PC-9 (cell line): Measurements from ENCODE around the gene CDKN1A. TPM values are rescaled to one million over a fixed set of nuclear protein-coding genes. Genes with fewer than 3 reads are reported as not detected.

Experiments
- BruUV-seq: library from RNA; stranded (reverse); fragments of 400-500 nt; replicated peaks from 2 replicates; lab custom pipeline; 2021; lab: Mats Ljungman, UMichigan
- CTCF ChIA-PET: fragments of 300-600 bp; sonication (Branson Sonifier 250); formaldehyde crosslinking; loops from one replicate; lab custom pipeline; 2022; ENCODE audit warnings: antibody characterized with exemption; lab: Charles Lee
- POLR2A ChIA-PET: fragments of 300-600 bp; sonication (Branson Sonifier 250); formaldehyde crosslinking; loops from one replicate; lab custom pipeline; 2022; ENCODE audit warnings: antibody characterized with exemption; ENCODE audit not compliant: unreplicated experiment; lab: Charles Lee
- DNase-seq, 2 experiments: peaks; one replicate each; pipeline versions ENCODE4 v3.0.0 to v3.0.0-alpha.2; 2015 to 2022; ENCODE audit warnings: mixed read lengths in 1 of 2
- H2AFZ ChIP-seq: fragments of 200-600 bp; sonication (generic); 2 replicates; pipeline ENCODE4 v1.8.1; 2017; ENCODE audit warnings: antibody characterized with exemption
- H3F3A ChIP-seq: fragments of 200-600 bp; sonication (generic); 2 replicates; pipeline ENCODE4 v1.8.1; 2017; ENCODE audit warnings: antibody characterized with exemption, mild to moderate bottlenecking, low read depth; ENCODE audit not compliant: insufficient read depth
- H3K27ac ChIP-seq: fragments of 200-600 bp; sonication (generic); 2 replicates; pipeline ENCODE4 v1.6.1; 2016; ENCODE audit warnings: mixed run types
- H3K27me3 ChIP-seq: fragments of 200-600 bp; sonication (generic); 2 replicates; pipeline ENCODE4 v1.6.1; 2016; ENCODE audit warnings: low read depth, mixed run types; ENCODE audit not compliant: insufficient read depth
- H3K36me3 ChIP-seq: fragments of 200-600 bp; sonication (generic); 2 replicates; pipeline ENCODE4 v1.6.1; 2016; ENCODE audit warnings: low read depth, mixed run types
- H3K4me1 ChIP-seq: fragments of 200-600 bp; sonication (generic); replicated peaks from 2 replicates; pipeline ENCODE4 v1.6.1; 2016; ENCODE audit warnings: mixed run types; ENCODE audit not compliant: insufficient read depth
- H3K4me2 ChIP-seq: fragments of 200-600 bp; sonication (generic); 2 replicates; pipeline ENCODE4 v1.6.1; 2017; ENCODE audit warnings: mixed run types
- H3K4me3 ChIP-seq: fragments of 200-600 bp; sonication (generic); 2 replicates; pipeline ENCODE4 v1.6.1; 2016; ENCODE audit warnings: mixed run types
- H3K79me2 ChIP-seq: fragments of 200-600 bp; sonication (generic); 2 replicates; pipeline ENCODE4 v1.6.1; 2017; ENCODE audit warnings: low read depth, mixed run types
- H3K9me2 ChIP-seq: fragments of 200-600 bp; sonication (generic); 2 replicates; pipeline ENCODE4 v1.8.1; 2017; ENCODE audit warnings: mild to moderate bottlenecking; ENCODE audit not compliant: insufficient read depth
- H3K9me3 ChIP-seq: fragments of 200-600 bp; sonication (generic); 2 replicates; pipeline ENCODE4 v1.8.1; 2016; ENCODE audit warnings: low read depth; ENCODE audit not compliant: insufficient read depth
- H4K20me1 ChIP-seq: fragments of 200-600 bp; sonication (generic); 2 replicates; pipeline ENCODE4 v1.8.1; 2017; ENCODE audit not compliant: insufficient read depth
- CTCF ChIP-seq: fragments of 200-600 bp; sonication (generic); conservative IDR thresholded peaks from 2 replicates; pipeline ENCODE4 v1.6.1; 2017; ENCODE audit warnings: mixed run types, antibody characterized with exemption, mild to moderate bottlenecking, moderate library complexity
- EZH2 ChIP-seq: fragments of 200-600 bp; sonication (generic); IDR thresholded peaks from 2 replicates; pipeline ENCODE4 v1.8.0; 2017; ENCODE audit warnings: antibody characterized with exemption, low read depth
- intact Hi-C: fragments of 100-400 bp; cut with micrococcal nuclease; formaldehyde crosslinking; loops from one replicate; pipeline ENCODE4 v1.10.0; 2022; ENCODE audit not compliant: unreplicated experiment
- total RNA-seq: library from RNA; stranded (reverse); gene quantifications from 2 replicates; pipeline ENCODE4 v1.2.3, GENCODE V29; 2021

CDKN1A gene
- total RNA-seq, 1 experiment from 2014 or later = 14.8 TPM

DNA sequence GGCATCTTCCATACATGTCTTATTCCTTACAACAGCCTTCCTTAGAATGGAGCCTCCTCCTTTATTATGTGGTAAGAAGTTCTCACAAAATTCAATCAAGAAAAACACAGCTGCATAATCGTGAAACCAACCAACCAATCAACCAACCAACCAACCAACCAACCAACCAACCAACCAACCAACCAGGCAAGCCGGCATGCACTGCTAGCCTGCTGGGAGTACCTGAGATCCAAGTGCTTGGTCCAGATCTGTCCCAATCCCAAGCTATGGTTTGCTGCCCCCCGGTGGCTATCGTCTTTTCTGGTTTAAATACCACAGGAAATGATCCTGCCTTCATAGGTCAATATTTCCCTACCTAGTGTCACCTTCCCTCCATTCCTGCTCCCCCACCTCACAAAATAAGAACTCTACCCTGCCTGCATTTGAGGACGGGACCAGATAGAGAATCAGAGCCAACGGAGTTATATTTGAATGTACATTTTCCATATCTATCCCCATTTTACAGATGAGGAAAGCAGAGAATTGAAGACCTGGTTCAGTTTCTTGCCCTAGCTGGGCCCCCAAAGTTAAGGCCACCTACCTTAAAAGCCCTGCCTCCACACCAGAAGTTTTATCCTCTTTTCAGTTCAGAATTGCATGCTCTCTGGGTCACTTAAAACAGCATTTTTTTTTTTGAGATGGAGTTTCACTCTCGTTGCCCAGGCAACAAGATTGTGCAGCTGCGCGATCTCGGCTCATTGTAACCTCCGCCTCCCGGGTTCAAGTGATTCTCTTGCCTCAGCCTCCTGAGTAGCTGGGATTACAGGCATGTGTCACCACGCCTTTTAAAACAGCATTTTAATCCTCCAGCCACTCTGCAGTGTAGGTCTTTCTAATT lies 46.2 kb downstream of the CDKN1A start:
- Histone ChIP-seq H3K4me3 (no peak overlapping the region), H3K9me3 (no peaks in the 10 kb centered on the region), H3F3A (no peaks in the 10 kb centered on the region), H3K9me2 (no peaks in the 10 kb centered on the region), H3K4me2 (no peak overlapping the region), H2AFZ (no peak overlapping the region), H3K79me2 (no peaks in the 10 kb centered on the region), H3K36me3 (no peaks in the 10 kb centered on the region), H3K27ac (no peak overlapping the region), H4K20me1 (no peaks in the 10 kb centered on the region), H3K4me1 (no peaks in the 10 kb centered on the region), H3K27me3 (no peaks in the 10 kb centered on the region)
- CTCF ChIA-PET = interaction anchor here (0.6 to 0.7 kb wide), 2 partner anchors 23 to 281 kb away, joined by 3 read pairs; no protein-coding TSS in a partner anchor
- BruUV-seq = no TSS peak
- DNase-seq = peak; percentile 49 to 67
- intact Hi-C loops = loop anchor here (1.0 to 2.0 kb wide), 4 partner anchors 34 to 107 kb away; no protein-coding TSS in a partner anchor
- POLR2A ChIA-PET = interaction anchor here (0.6 kb wide), 1 partner anchor 127 kb away, joined by 13 read pairs; no protein-coding TSS in a partner anchor
- TF ChIP-seq CTCF (peak; percentile 79), EZH2 (no peak)

GRCh38 chr6:36725581-36725980 lies 47.1 kb downstream of the CDKN1A start:
- Histone ChIP-seq H3K79me2 (no peaks in the 10 kb centered on the region), H3K27me3 (no peaks in the 10 kb centered on the region), H3K4me1 (no peaks in the 10 kb centered on the region), H3K4me2 (no peak overlapping the region), H3K27ac (no peak overlapping the region), H3K9me3 (no peaks in the 10 kb centered on the region), H3K4me3 (no peak overlapping the region), H3K9me2 (no peaks in the 10 kb centered on the region), H4K20me1 (no peaks in the 10 kb centered on the region), H3F3A (no peaks in the 10 kb centered on the region), H2AFZ (no peak overlapping the region), H3K36me3 (no peaks in the 10 kb centered on the region)
- no TSS peak for BruUV-seq
- no peak for TF ChIP-seq CTCF
- TF ChIP-seq EZH2 = no peak
- POLR2A ChIA-PET = no interaction called here
- CTCF ChIA-PET = interaction anchor here (0.6 to 0.7 kb wide), 2 partner anchors 24 to 280 kb away, joined by 3 read pairs; no protein-coding TSS in a partner anchor
- intact Hi-C loops = loop anchor here (2.0 kb wide), 2 partner anchors 33 to 43 kb away; no protein-coding TSS in a partner anchor
- DNase-seq = peak in 1 of 2 experiments; percentile 15

DNA sequence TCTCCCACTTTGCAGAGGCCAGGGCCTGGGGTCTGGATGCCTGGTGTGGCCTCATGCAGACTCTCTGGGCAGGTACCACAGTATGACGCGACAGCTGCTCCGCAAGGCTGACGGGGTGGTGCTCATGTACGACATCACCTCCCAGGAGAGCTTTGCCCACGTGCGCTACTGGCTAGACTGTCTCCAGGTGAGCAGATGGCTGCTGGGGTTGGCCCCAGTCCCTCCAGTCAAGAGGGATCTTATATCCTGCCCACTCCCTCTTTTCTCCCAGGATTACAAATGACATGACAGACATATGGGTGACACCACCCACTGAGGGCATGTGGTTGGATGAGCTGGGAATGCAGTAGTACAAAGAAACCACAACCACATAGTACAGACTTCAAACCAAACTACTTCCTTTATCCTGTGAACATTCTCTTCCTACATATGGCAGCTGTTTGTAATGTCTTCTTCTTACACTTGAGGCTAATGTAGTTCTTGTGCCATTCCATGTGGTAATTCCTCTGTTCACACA lies 49.0 kb downstream of the CDKN1A start:
- no TSS peak for BruUV-seq
- H3F3A ChIP-seq = no peaks in the 10 kb centered on the region
- no peak overlapping the region for H3K4me3 ChIP-seq
- ChIA-PET POLR2A (no interaction called here), CTCF (no interaction called here)
- H4K20me1 ChIP-seq = no peaks in the 10 kb centered on the region
- no peaks in the 10 kb centered on the region for H3K9me2 ChIP-seq
- H3K36me3 ChIP-seq = no peaks in the 10 kb centered on the region
- peak in 1 of 2 experiments; percentile 34 for DNase-seq
- no peak overlapping the region for H3K27ac ChIP-seq
- H3K79me2 ChIP-seq = no peaks in the 10 kb centered on the region
- H3K27me3 ChIP-seq = no peaks in the 10 kb centered on the region
- intact Hi-C loops = no loop called here
- TF ChIP-seq CTCF (no peak), EZH2 (no peak)
- no peaks in the 10 kb centered on the region for H3K4me1 ChIP-seq
- no peak overlapping the region for H2AFZ ChIP-seq
- H3K4me2 ChIP-seq = no peak overlapping the region
- no peaks in the 10 kb centered on the region for H3K9me3 ChIP-seq
